ENCODE results near the gene FANK1. TPM values are rescaled to one million over a fixed set of nuclear protein-coding genes. Genes with fewer than 3 reads are reported as not detected.

FANK1 gene
- total and polyA plus RNA-seq, 10 donors, result 0.35 to 1.0 (median 0.90) TPM; not detected in 2

- peaks cover 0 to 6% (median 0%) of the 10 kb centered on the region in 6 donors for H3K4me1 ChIP-seq
- intact Hi-C loops (cut with DNase I; ENCODE audit: low total_unique reads), result loop anchor here (2.0 to 5.0 kb wide), 2 partner anchors 404 to 522 kb away; partner anchors contain the start of gene ADAM12
- TF ChIP-seq CTCF (IDR thresholded peaks at IDR 0.05 in 8 of 11, conservative IDR thresholded peaks at IDR 0.05 in 3 of 11), result no peak
- H3K9me3 ChIP-seq, result no peaks in the 10 kb centered on the region
- 78 to 88% (median 81%) methylated on average over 6 of the region's 6 CpGs for WGBS, 5 donors
- H3K4me3 ChIP-seq, result no peak overlapping the region
- peaks cover 0 to 9% (median 0%) of the 10 kb centered on the region in 7 donors for H3K27me3 ChIP-seq (replicated peaks in 1 of 7)
- no peak overlapping the region for H3K27ac ChIP-seq
- no peak for DNase-seq
- no peaks in the 10 kb centered on the region for H3K36me3 ChIP-seq
Measured at GRCh38 chr10:125983161-125983560, 86.8 kb downstream of the FANK1 start.

- Histone ChIP-seq H3K27me3 (replicated peaks in 1 of 7) (peaks cover 0 to 4% (median 0%) of the 10 kb centered on the region in 7 donors), H3K9me3 (no peaks in the 10 kb centered on the region), H3K4me1 (peaks cover 0 to 6% (median 0%) of the 10 kb centered on the region in 6 donors), H3K4me3 (no peak overlapping the region), H3K36me3 (no peaks in the 10 kb centered on the region), H3K27ac (no peak overlapping the region)
- 90 to 93% (median 91%) methylated on average over 5 of the region's 5 CpGs for WGBS, 5 donors
- no peak for DNase-seq
- TF ChIP-seq CTCF (IDR thresholded peaks at IDR 0.05 in 8 of 11, conservative IDR thresholded peaks at IDR 0.05 in 3 of 11) (no peak), POLR2AphosphoS5 (IDR thresholded peaks at IDR 0.05) (no peak), POLR2A (IDR thresholded peaks at IDR 0.05) (no peak)
- intact Hi-C loops (cut with DNase I; ENCODE audit: low total_unique reads), result loop anchor here (2.0 to 5.0 kb wide), 2 partner anchors 404 to 521 kb away; partner anchors contain the start of gene ADAM12
Measured at GRCh38 chr10:125983656-125984055, 87.3 kb downstream of the FANK1 start.

- intact Hi-C loops (cut with DNase I; ENCODE audit: low total_unique reads), result loop anchor here (5.0 kb wide), 1 partner anchor 403 kb away; the partner anchor contains the start of gene ADAM12
- WGBS, 5 donors, result 69 to 84% (median 75%) methylated on average over 4 of the region's 4 CpGs
Measured at GRCh38 chr10:125984346-125984745, 88.0 kb downstream of the FANK1 start.

GRCh38 chr10:125984865-125985495 lies 88.6 kb downstream of the FANK1 start:
- Histone ChIP-seq H3K9me3 (no peaks in the 10 kb centered on the region), H3K4me3 (no peak overlapping the region), H3K27me3 (replicated peaks in 1 of 7) (no peaks in the 10 kb centered on the region), H3K36me3 (no peaks in the 10 kb centered on the region), H3K4me1 (peaks cover 0 to 7% (median 0%) of the 10 kb centered on the region in 6 donors), H3K27ac (no peak overlapping the region)
- WGBS, 5 donors, result 67 to 83% (median 71%) methylated on average over 6 of the region's 6 CpGs
- intact Hi-C loops (cut with DNase I; ENCODE audit: low total_unique reads), result loop anchor here (5.0 kb wide), 1 partner anchor 402 kb away; the partner anchor contains the start of gene ADAM12
- TF ChIP-seq POLR2AphosphoS5 (IDR thresholded peaks at IDR 0.05) (no peak), POLR2A (IDR thresholded peaks at IDR 0.05) (no peak), CTCF (IDR thresholded peaks at IDR 0.05 in 8 of 11, conservative IDR thresholded peaks at IDR 0.05 in 3 of 11) (no peak)
- no peak for DNase-seq

More at GRCh38 chr10:125984346-125984745, 88.0 kb downstream of the FANK1 start:
- Histone ChIP-seq H3K9me3 (no peaks in the 10 kb centered on the region), H3K27me3 (replicated peaks in 1 of 7) (no peaks in the 10 kb centered on the region), H3K4me1 (peaks cover 0 to 7% (median 0%) of the 10 kb centered on the region in 6 donors), H3K27ac (no peak overlapping the region), H3K36me3 (no peaks in the 10 kb centered on the region), H3K4me3 (no peak overlapping the region)
- no peak for TF ChIP-seq POLR2A (IDR thresholded peaks at IDR 0.05)
- TF ChIP-seq POLR2AphosphoS5 (IDR thresholded peaks at IDR 0.05), result no peak
- DNase-seq, result no peak

All from spleen (tissue), 11 donors.